ENCODE results near the gene TMEM179.

TMEM179 gene

GRCh38 chr14:104559028-104559803, 45.4 kb downstream of the TMEM179 start:
- Histone ChIP-seq H3K36me3 (ENCODE audit: control insufficient read depth, insufficient read depth, low read length) (no peaks in the 10 kb centered on the region), H3K4me1 (ENCODE audit: control insufficient read depth, insufficient read depth, low read length) (peaks cover 6% of the 10 kb centered on the region), H3K27me3 (ENCODE audit: control insufficient read depth, insufficient read depth, low read length) (peaks cover 11% of the 10 kb centered on the region), H3K9ac (ENCODE audit: low read length) (no peak overlapping the region), H3K9me3 (ENCODE audit: control insufficient read depth, low read length) (no peaks in the 10 kb centered on the region), H3K4me3 (ENCODE audit: low read length) (no peak overlapping the region)

- Histone ChIP-seq H3K36me3 (ENCODE audit: control insufficient read depth, insufficient read depth, low read length) (no peaks in the 10 kb centered on the region), H3K9me3 (ENCODE audit: control insufficient read depth, low read length) (no peaks in the 10 kb centered on the region), H3K4me3 (ENCODE audit: low read length) (no peak overlapping the region), H3K4me1 (ENCODE audit: control insufficient read depth, insufficient read depth, low read length) (no peaks in the 10 kb centered on the region), H3K27me3 (ENCODE audit: control insufficient read depth, insufficient read depth, low read length) (peaks cover 3% of the 10 kb centered on the region), H3K9ac (ENCODE audit: low read length) (no peak overlapping the region)
Observed at GRCh38 chr14:104558231-104559027, 46.1 kb downstream of the TMEM179 start.

- H3K27me3 ChIP-seq (ENCODE audit: control insufficient read depth, insufficient read depth, low read length), result no peaks in the 10 kb centered on the region
- H3K9me3 ChIP-seq (ENCODE audit: control insufficient read depth, low read length), result no peaks in the 10 kb centered on the region
- H3K4me3 ChIP-seq (ENCODE audit: low read length), result no peak overlapping the region
- H3K9ac ChIP-seq (ENCODE audit: low read length), result no peak overlapping the region
- H3K4me1 ChIP-seq (ENCODE audit: control insufficient read depth, insufficient read depth, low read length), result no peaks in the 10 kb centered on the region
- H3K36me3 ChIP-seq (ENCODE audit: control insufficient read depth, insufficient read depth, low read length), result no peaks in the 10 kb centered on the region
Observed at GRCh38 chr14:104557766-104558165, 46.8 kb downstream of the TMEM179 start.

GRCh38 chr14:104557086-104557485, 47.5 kb downstream of the TMEM179 start:
- Histone ChIP-seq H3K9ac (ENCODE audit: low read length) (no peak overlapping the region), H3K9me3 (ENCODE audit: control insufficient read depth, low read length) (no peaks in the 10 kb centered on the region), H3K36me3 (ENCODE audit: control insufficient read depth, insufficient read depth, low read length) (no peaks in the 10 kb centered on the region), H3K27me3 (ENCODE audit: control insufficient read depth, insufficient read depth, low read length) (no peaks in the 10 kb centered on the region), H3K4me3 (ENCODE audit: low read length) (no peak overlapping the region), H3K4me1 (ENCODE audit: control insufficient read depth, insufficient read depth, low read length) (no peaks in the 10 kb centered on the region)

- H3K9me3 ChIP-seq (ENCODE audit: control insufficient read depth, low read length), result no peaks in the 10 kb centered on the region
- no peak overlapping the region for H3K4me3 ChIP-seq (ENCODE audit: low read length)
- H3K4me1 ChIP-seq (ENCODE audit: control insufficient read depth, insufficient read depth, low read length), result no peaks in the 10 kb centered on the region
- no peak overlapping the region for H3K9ac ChIP-seq (ENCODE audit: low read length)
- peaks cover 3% of the 10 kb centered on the region for H3K27me3 ChIP-seq (ENCODE audit: control insufficient read depth, insufficient read depth, low read length)
- no peaks in the 10 kb centered on the region for H3K36me3 ChIP-seq (ENCODE audit: control insufficient read depth, insufficient read depth, low read length)
Observed at GRCh38 chr14:104556256-104557021, 48.1 kb downstream of the TMEM179 start.

GRCh38 chr14:104555430-104556255, 48.9 kb downstream of the TMEM179 start:
- H3K4me3 ChIP-seq (ENCODE audit: low read length), result no peak overlapping the region
- no peaks in the 10 kb centered on the region for H3K4me1 ChIP-seq (ENCODE audit: control insufficient read depth, insufficient read depth, low read length)
- no peaks in the 10 kb centered on the region for H3K36me3 ChIP-seq (ENCODE audit: control insufficient read depth, insufficient read depth, low read length)
- peaks cover 4% of the 10 kb centered on the region for H3K27me3 ChIP-seq (ENCODE audit: control insufficient read depth, insufficient read depth, low read length)
- H3K9ac ChIP-seq (ENCODE audit: low read length), result no peak overlapping the region
- no peaks in the 10 kb centered on the region for H3K9me3 ChIP-seq (ENCODE audit: control insufficient read depth, low read length)

- H3K4me1 ChIP-seq (ENCODE audit: control insufficient read depth, insufficient read depth, low read length), result no peaks in the 10 kb centered on the region
- peaks cover 4% of the 10 kb centered on the region for H3K27me3 ChIP-seq (ENCODE audit: control insufficient read depth, insufficient read depth, low read length)
- H3K36me3 ChIP-seq (ENCODE audit: control insufficient read depth, insufficient read depth, low read length), result no peaks in the 10 kb centered on the region
- H3K9me3 ChIP-seq (ENCODE audit: control insufficient read depth, low read length), result no peaks in the 10 kb centered on the region
- no peak overlapping the region for H3K4me3 ChIP-seq (ENCODE audit: low read length)
- no peak overlapping the region for H3K9ac ChIP-seq (ENCODE audit: low read length)
Observed at GRCh38 chr14:104554608-104555429, 49.8 kb downstream of the TMEM179 start.

- no peaks in the 10 kb centered on the region for H3K4me1 ChIP-seq (ENCODE audit: control insufficient read depth, insufficient read depth, low read length)
- H3K9me3 ChIP-seq (ENCODE audit: control insufficient read depth, low read length), result no peaks in the 10 kb centered on the region
- no peaks in the 10 kb centered on the region for H3K36me3 ChIP-seq (ENCODE audit: control insufficient read depth, insufficient read depth, low read length)
- no peak overlapping the region for H3K9ac ChIP-seq (ENCODE audit: low read length)
- no peak overlapping the region for H3K4me3 ChIP-seq (ENCODE audit: low read length)
- peaks cover 4% of the 10 kb centered on the region for H3K27me3 ChIP-seq (ENCODE audit: control insufficient read depth, insufficient read depth, low read length)
Observed at GRCh38 chr14:104554088-104554607, 50.4 kb downstream of the TMEM179 start.

GRCh38 chr14:104553166-104554087, 51.1 kb downstream of the TMEM179 start:
- H3K4me1 ChIP-seq (ENCODE audit: control insufficient read depth, insufficient read depth, low read length), result no peaks in the 10 kb centered on the region
- H3K27me3 ChIP-seq (ENCODE audit: control insufficient read depth, insufficient read depth, low read length), result peaks cover 4% of the 10 kb centered on the region
- H3K36me3 ChIP-seq (ENCODE audit: control insufficient read depth, insufficient read depth, low read length), result no peaks in the 10 kb centered on the region

GRCh38 chr14:104552738-104553125, 51.8 kb downstream of the TMEM179 start:
- H3K4me1 ChIP-seq (ENCODE audit: control insufficient read depth, insufficient read depth, low read length), result no peaks in the 10 kb centered on the region
- H3K9me3 ChIP-seq (ENCODE audit: control insufficient read depth, low read length), result no peaks in the 10 kb centered on the region
- no peak overlapping the region for H3K9ac ChIP-seq (ENCODE audit: low read length)
- no peaks in the 10 kb centered on the region for H3K36me3 ChIP-seq (ENCODE audit: control insufficient read depth, insufficient read depth, low read length)
- H3K27me3 ChIP-seq (ENCODE audit: control insufficient read depth, insufficient read depth, low read length), result peaks cover 5% of the 10 kb centered on the region
- no peak overlapping the region for H3K4me3 ChIP-seq (ENCODE audit: low read length)

More at GRCh38 chr14:104553166-104554087, 51.1 kb downstream of the TMEM179 start:
- H3K4me3 ChIP-seq (ENCODE audit: low read length), result no peak overlapping the region
- no peak overlapping the region for H3K9ac ChIP-seq (ENCODE audit: low read length)
- no peaks in the 10 kb centered on the region for H3K9me3 ChIP-seq (ENCODE audit: control insufficient read depth, low read length)

All from mucosa of stomach (tissue), 1 donor.